Umbilical cord (tissue), 2 donors: ENCODE results near the gene TSC22D2. TPM values are rescaled to one million over a fixed set of nuclear protein-coding genes. Genes with fewer than 3 reads are reported as not detected.

Source experiments
- DNase-seq: peaks from one replicate; pipeline ENCODE4 v3.0.0-alpha.2; 2015; ENCODE audit warnings: low spot score
- total RNA-seq: library from RNA; depleted of rRNA; stranded (reverse); fragments of >200 nt; gene quantifications from one replicate; pipeline ENCODE4 v1.2.3, GENCODE V29; 2014; ENCODE audit warnings: low replicate concordance; ENCODE audit not compliant: insufficient read depth

Gene TSC22D2
- total RNA-seq, 1 donor from 2014 or later, result 20.0 TPM

GRCh38 chr3:150385296-150386242, 22.5 kb upstream of the TSC22D2 start:
- DNase-seq, result no peak

- no peak for DNase-seq
Measured at GRCh38 chr3:150388498-150389418, 19.3 kb upstream of the TSC22D2 start.

GRCh38 chr3:150390087-150390486, 18.0 kb upstream of the TSC22D2 start:
- DNase-seq, result no peak

- DNase-seq, result no peak
Measured at GRCh38 chr3:150391161-150391560, 16.9 kb upstream of the TSC22D2 start.

GRCh38 chr3:150393745-150394144, 14.4 kb upstream of the TSC22D2 start:
- peak; percentile 92 for DNase-seq

- DNase-seq, result peak; percentile 69
Measured at GRCh38 chr3:150394606-150395005, 13.5 kb upstream of the TSC22D2 start.

- DNase-seq, result no peak
Measured at GRCh38 chr3:150396491-150396890, 11.6 kb upstream of the TSC22D2 start.

- no peak for DNase-seq
Measured at GRCh38 chr3:150396956-150397550, 11.0 kb upstream of the TSC22D2 start.

- DNase-seq, result no peak
Measured at GRCh38 chr3:150399060-150399459, 9.0 kb upstream of the TSC22D2 start.

- DNase-seq, result no peak
Measured at GRCh38 chr3:150401285-150401684, 6.8 kb upstream of the TSC22D2 start.

- no peak for DNase-seq
Measured at GRCh38 chr3:150402217-150402616, 5.9 kb upstream of the TSC22D2 start.

- DNase-seq, result no peak
Measured at GRCh38 chr3:150404023-150404422, 4.1 kb upstream of the TSC22D2 start.

GRCh38 chr3:150407051-150407807, 869 bp upstream of the TSC22D2 start:
- peak; percentile 52 for DNase-seq

- peak; percentile 87 for DNase-seq
Measured at GRCh38 chr3:150407808-150408220, 284 bp upstream of the TSC22D2 start.

- DNase-seq, result no peak
Measured at GRCh38 chr3:150409125-150409511, 1.0 kb downstream of the TSC22D2 start.

GRCh38 chr3:150409512-150410310, 1.6 kb downstream of the TSC22D2 start:
- DNase-seq, result peak; percentile 75

GRCh38 chr3:150410311-150411105, 2.4 kb downstream of the TSC22D2 start:
- DNase-seq, result peak; percentile 49

- DNase-seq, result no peak
Measured at GRCh38 chr3:150411106-150411460, 3.0 kb downstream of the TSC22D2 start.

- peak; percentile 29 for DNase-seq
Measured at GRCh38 chr3:150411546-150411945, 3.4 kb downstream of the TSC22D2 start.
